WTC11 (cell line): ENCODE results near the gene KPNA3.

Experiments used
- CBFB ChIP-seq: sonication (generic); formaldehyde crosslinking; IDR thresholded peaks from 2 replicates; pipeline ENCODE4 v1.8.1; 2022; ENCODE audit warnings: mild to moderate bottlenecking, low read depth, missing genetic modification reagents
- CTCF ChIP-seq: fragments of 200-600 bp; IDR thresholded peaks from 2 replicates; pipeline ENCODE4 v1.8.0; 2022; ENCODE audit warnings: antibody characterized with exemption
- FOXP1 ChIP-seq: sonication (generic); formaldehyde crosslinking; IDR thresholded peaks from 2 replicates; pipeline ENCODE4 v1.8.0; 2022; ENCODE audit warnings: missing genetic modification reagents, mild to moderate bottlenecking, moderate library complexity, borderline replicate concordance
- GABPB1 ChIP-seq: sonication (generic); formaldehyde crosslinking; IDR thresholded peaks from 2 replicates; pipeline ENCODE4 v1.8.1; 2023; ENCODE audit warnings: mild to moderate bottlenecking, missing genetic modification reagents
- TEAD4 ChIP-seq: sonication (generic); formaldehyde crosslinking; IDR thresholded peaks from 2 replicates; pipeline ENCODE4 v1.8.0; 2022; ENCODE audit warnings: mild to moderate bottlenecking, missing genetic modification reagents

DNA sequence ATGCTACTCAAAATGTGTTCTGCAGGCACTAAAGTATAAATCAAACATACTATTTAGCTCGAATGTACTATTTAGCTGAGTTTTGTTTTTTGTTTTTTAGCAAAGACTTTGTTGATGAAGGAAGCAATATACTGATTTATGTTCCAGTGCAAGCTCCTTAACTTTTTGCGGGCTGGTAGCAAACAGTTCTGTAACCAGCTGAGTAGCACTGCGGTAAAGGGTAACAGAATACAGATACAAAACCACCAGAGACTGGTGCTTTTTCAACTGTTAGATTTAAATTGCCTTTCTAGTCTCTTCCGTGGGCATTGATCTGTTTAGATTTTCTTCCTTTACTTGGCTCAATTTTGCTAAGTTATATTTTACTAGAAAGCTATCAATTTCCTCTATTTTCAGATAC is 39.0 kb upstream of the KPNA3 start:
- TF ChIP-seq CTCF (no peak), GABPB1 (no peak), CBFB (CRISPR knock-in tag) (no peak), FOXP1 (CRISPR knock-in tag) (no peak), TEAD4 (CRISPR knock-in tag) (no peak)
